HepG2 (cell line): ENCODE measurements around the gene GAL3ST2.

Experiments
- CEBPB ChIP-seq: IDR thresholded peaks from 2 replicates; pipeline ENCODE4 v1.6.1; 2011; ENCODE audit warnings: low read depth, low read length, improper control_type of control experiment, borderline replicate concordance
- SMC3 ChIP-seq: IDR thresholded peaks from 2 replicates; pipeline ENCODE4 v1.6.1; 2011; ENCODE audit warnings: low read length, improper control_type of control experiment
- SSRP1 ChIP-seq: IDR thresholded peaks from 2 replicates; pipeline ENCODE4 v1.6.1; 2016; ENCODE audit warnings: control low read depth
- ZNF354B ChIP-seq: sonication (generic); formaldehyde crosslinking; IDR thresholded peaks from 2 replicates; pipeline ENCODE4 v1.8.0; 2022; ENCODE audit warnings: mild to moderate bottlenecking, missing genetic modification reagents
- ZNF543 ChIP-seq: sonication (generic); formaldehyde crosslinking; IDR thresholded peaks from 2 replicates; pipeline ENCODE4 v1.4.0; 2020; ENCODE audit warnings: mild to moderate bottlenecking, missing genetic modification reagents
- ZNF550 ChIP-seq: sonication (generic); formaldehyde crosslinking; IDR thresholded peaks from 2 replicates; pipeline ENCODE4 v1.4.0; 2020; ENCODE audit warnings: mild to moderate bottlenecking, missing genetic modification reagents, borderline replicate concordance
- ZNF772 ChIP-seq: sonication (generic); formaldehyde crosslinking; IDR thresholded peaks from 2 replicates; pipeline ENCODE4 v1.5.0; 2020; ENCODE audit warnings: mild to moderate bottlenecking, missing genetic modification reagents
- ZNF780A ChIP-seq: sonication (generic); formaldehyde crosslinking; IDR thresholded peaks from 2 replicates; pipeline ENCODE4 v1.8.0; 2022; ENCODE audit warnings: mild to moderate bottlenecking, missing genetic modification reagents, moderate library complexity
- TF ChIP-seq, protein P1 (sequence below): sonication (generic); formaldehyde crosslinking; IDR thresholded peaks from 2 replicates; pipeline ENCODE4 v1.5.0; 2020; ENCODE audit warnings: mild to moderate bottlenecking, missing genetic modification reagents, moderate library complexity

- TF ChIP-seq ZNF550 (CRISPR knock-in tag) (no peak), SMC3 (no peak), SSRP1 (CRISPR knock-in tag) (no peak), ZNF780A (no peak), ZNF543 (CRISPR knock-in tag) (no peak), ZNF354B (CRISPR knock-in tag) (no peak), ZNF772 (CRISPR knock-in tag) (no peak), CEBPB (no peak)
- TF ChIP-seq, protein P1, sequence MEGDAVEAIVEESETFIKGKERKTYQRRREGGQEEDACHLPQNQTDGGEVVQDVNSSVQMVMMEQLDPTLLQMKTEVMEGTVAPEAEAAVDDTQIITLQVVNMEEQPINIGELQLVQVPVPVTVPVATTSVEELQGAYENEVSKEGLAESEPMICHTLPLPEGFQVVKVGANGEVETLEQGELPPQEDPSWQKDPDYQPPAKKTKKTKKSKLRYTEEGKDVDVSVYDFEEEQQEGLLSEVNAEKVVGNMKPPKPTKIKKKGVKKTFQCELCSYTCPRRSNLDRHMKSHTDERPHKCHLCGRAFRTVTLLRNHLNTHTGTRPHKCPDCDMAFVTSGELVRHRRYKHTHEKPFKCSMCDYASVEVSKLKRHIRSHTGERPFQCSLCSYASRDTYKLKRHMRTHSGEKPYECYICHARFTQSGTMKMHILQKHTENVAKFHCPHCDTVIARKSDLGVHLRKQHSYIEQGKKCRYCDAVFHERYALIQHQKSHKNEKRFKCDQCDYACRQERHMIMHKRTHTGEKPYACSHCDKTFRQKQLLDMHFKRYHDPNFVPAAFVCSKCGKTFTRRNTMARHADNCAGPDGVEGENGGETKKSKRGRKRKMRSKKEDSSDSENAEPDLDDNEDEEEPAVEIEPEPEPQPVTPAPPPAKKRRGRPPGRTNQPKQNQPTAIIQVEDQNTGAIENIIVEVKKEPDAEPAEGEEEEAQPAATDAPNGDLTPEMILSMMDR (CRISPR knock-in tag) = no peak
Measured at GRCh38 chr2:241849616-241850543, 73.3 kb downstream of the GAL3ST2 start.
